DND-41 (cell line): ENCODE measurements around the gene CYP27B1.
"Not testable (repeated sequence)": the region's sequence is repeated elsewhere in the genome, so short reads cannot be mapped to it uniquely, and the experiment has no call there.

ENCODE experiments used
- ATAC-seq: fragments of 200-7000 bp; cut with Tn5 transposase; 3 replicates; pipeline ENCODE4 v1.9.1; 2021; ENCODE audit warnings: low read depth; ENCODE audit not compliant: insufficient read depth
- DNase-seq: peaks from one replicate; pipeline ENCODE4 v3.0.0-alpha.2; 2020
- H2AFZ ChIP-seq: 2 replicates; pipeline ENCODE4 v1.6.0; 2012; ENCODE audit warnings: low read depth, low read length
- H3K27ac ChIP-seq: 2 replicates; pipeline ENCODE4 v1.5.1; 2012; ENCODE audit warnings: low read length, inconsistent platforms
- H3K27me3 ChIP-seq: fragments of 200-600 bp; sonication (generic); 2 replicates; pipeline ENCODE4 v1.6.0; 2012; ENCODE audit warnings: low read length, mild to moderate bottlenecking, inconsistent platforms; ENCODE audit not compliant: insufficient read depth, poor library complexity
- H3K36me3 ChIP-seq: 2 replicates; pipeline ENCODE4 v1.5.1; 2012; ENCODE audit warnings: low read length, inconsistent platforms; ENCODE audit not compliant: insufficient read depth
- H3K4me1 ChIP-seq: 2 replicates; pipeline ENCODE4 v1.5.1; 2012; ENCODE audit warnings: mild to moderate bottlenecking, low read length; ENCODE audit not compliant: insufficient read depth
- H3K4me2 ChIP-seq: 2 replicates; pipeline ENCODE4 v1.6.0; 2012; ENCODE audit warnings: mild to moderate bottlenecking, moderate library complexity, low read length, inconsistent platforms; ENCODE audit not compliant: insufficient read depth
- H3K4me3 ChIP-seq, 2 experiments: fragments of 200-600 bp in 1 of 2; shearing (Covaris generic) in 1 of 2; 2 replicates each; pipeline ENCODE4 v1.5.1; 2012 to 2016; ENCODE audit warnings: inconsistent platforms in 2 of 2, low read length in 2 of 2, mild to moderate bottlenecking in 2 of 2, low read depth in 1 of 2, moderate library complexity in 1 of 2
- H3K79me2 ChIP-seq: 2 replicates; pipeline ENCODE4 v1.6.0; 2012; ENCODE audit warnings: low read length, inconsistent platforms; ENCODE audit not compliant: insufficient read depth
- H3K9ac ChIP-seq: 2 replicates; pipeline ENCODE4 v1.6.0; 2012; ENCODE audit warnings: low read depth, mild to moderate bottlenecking, inconsistent platforms, low read length, moderate library complexity
- H3K9me3 ChIP-seq: 2 replicates; pipeline ENCODE4 v1.5.1; 2012; ENCODE audit warnings: low read length, moderate library complexity, mild to moderate bottlenecking, inconsistent platforms; ENCODE audit not compliant: insufficient read depth, severe bottlenecking
- H4K20me1 ChIP-seq: 2 replicates; pipeline ENCODE4 v1.6.0; 2012; ENCODE audit warnings: low read length; ENCODE audit not compliant: insufficient read depth
- EZH2 ChIP-seq: IDR thresholded peaks from 3 replicates; pipeline ENCODE4 v1.6.1; 2012; ENCODE audit warnings: borderline replicate concordance, low read depth, mild to moderate bottlenecking, moderate library complexity, low read length, inconsistent platforms; ENCODE audit not compliant: severe bottlenecking
- TF ChIP-seq, protein P1 (sequence below): IDR thresholded peaks from 2 replicates; pipeline ENCODE4 v1.5.1; 2012; ENCODE audit warnings: borderline replicate concordance, low read length, moderate library complexity, mild to moderate bottlenecking; ENCODE audit not compliant: poor library complexity, severe bottlenecking; ENCODE audit errors: extremely low read depth

CYP27B1 gene

DNA sequence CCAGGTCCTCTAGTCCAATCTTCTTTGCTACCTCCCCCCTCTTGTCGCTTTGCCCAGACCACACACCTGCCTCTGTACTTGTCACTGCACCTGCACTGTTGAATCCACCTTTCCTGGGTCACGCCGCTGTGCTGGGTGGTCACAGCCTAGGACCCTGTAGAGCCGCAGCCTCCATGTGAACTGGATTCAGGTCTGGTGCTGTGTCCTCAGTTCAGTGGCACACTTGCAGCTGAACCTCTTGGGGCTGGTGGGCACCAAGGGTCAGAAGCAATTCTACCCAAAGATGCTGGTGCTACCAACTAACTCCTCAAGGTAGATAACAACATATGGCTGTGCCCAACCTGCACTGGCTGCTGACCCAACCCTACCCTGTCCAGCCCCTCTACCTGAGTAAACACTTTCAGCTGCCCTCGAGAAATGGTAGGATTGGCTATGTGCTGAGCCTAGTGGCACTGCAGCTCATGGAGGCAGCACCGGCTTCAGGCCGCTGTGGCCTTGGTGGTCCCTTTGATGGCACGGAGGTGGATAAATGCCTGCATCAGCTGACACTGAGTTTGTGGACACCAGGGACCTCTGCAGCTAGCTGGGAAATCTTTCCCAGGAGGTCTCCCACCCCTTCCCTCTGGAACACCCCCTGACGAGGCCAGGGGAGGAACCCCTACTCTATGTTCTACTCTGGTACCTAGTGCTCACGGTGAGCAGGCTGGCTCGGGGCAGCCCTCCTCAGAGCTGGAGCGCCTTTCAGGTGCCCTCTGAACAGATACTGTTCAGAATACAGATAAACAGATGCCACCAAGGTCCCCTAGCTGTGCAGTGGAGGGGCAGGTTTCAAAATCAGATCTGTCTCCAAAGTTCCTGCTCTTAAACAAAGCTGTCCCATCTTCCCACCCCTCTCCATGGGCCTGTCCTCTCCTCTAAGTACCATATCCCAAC lies 42.6 kb downstream of the CYP27B1 start:
- Histone ChIP-seq H3K79me2 (no peaks in the 10 kb centered on the region), H3K27ac (no peak overlapping the region), H3K4me3 (no peak overlapping the region), H4K20me1 (no peaks in the 10 kb centered on the region; the same call in 1 of the 2 replicates), H2AFZ (no peak overlapping the region), H3K9ac (no peak overlapping the region), H3K27me3 (no peaks in the 10 kb centered on the region), H3K36me3 (peaks cover 50% of the 10 kb centered on the region), H3K9me3 (no peaks in the 10 kb centered on the region), H3K4me1 (no peaks in the 10 kb centered on the region), H3K4me2 (no peak overlapping the region)
- TF ChIP-seq, protein P1, sequence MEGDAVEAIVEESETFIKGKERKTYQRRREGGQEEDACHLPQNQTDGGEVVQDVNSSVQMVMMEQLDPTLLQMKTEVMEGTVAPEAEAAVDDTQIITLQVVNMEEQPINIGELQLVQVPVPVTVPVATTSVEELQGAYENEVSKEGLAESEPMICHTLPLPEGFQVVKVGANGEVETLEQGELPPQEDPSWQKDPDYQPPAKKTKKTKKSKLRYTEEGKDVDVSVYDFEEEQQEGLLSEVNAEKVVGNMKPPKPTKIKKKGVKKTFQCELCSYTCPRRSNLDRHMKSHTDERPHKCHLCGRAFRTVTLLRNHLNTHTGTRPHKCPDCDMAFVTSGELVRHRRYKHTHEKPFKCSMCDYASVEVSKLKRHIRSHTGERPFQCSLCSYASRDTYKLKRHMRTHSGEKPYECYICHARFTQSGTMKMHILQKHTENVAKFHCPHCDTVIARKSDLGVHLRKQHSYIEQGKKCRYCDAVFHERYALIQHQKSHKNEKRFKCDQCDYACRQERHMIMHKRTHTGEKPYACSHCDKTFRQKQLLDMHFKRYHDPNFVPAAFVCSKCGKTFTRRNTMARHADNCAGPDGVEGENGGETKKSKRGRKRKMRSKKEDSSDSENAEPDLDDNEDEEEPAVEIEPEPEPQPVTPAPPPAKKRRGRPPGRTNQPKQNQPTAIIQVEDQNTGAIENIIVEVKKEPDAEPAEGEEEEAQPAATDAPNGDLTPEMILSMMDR, result no peak
- TF ChIP-seq EZH2, result no peak
- no peak for DNase-seq
- 0 out of 3 replicates have a peak, but pooled peaks have one; percentile 10 for ATAC-seq

DNA sequence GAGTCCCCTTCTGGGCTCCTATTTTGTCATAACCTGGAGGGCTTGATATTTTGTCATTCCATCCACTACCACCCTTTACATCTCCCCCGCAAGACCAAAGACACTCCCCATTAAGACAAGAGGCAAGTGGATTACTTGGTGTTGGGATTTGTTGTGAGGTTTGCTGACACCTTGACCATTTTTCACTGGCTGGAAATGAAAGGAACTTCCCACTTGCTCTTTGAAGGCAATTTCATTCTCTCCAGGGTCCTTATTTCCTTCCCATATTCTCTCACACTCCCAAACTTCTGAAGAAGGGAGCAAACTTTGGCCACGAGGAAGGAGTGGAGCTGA lies 43.3 kb downstream of the CYP27B1 start:
- Histone ChIP-seq H4K20me1 (no peaks in the 10 kb centered on the region; the same call in 1 of the 2 replicates), H3K4me2 (no peak overlapping the region), H3K4me3 (no peak overlapping the region), H3K79me2 (no peaks in the 10 kb centered on the region), H3K4me1 (no peaks in the 10 kb centered on the region), H2AFZ (no peak overlapping the region), H3K9me3 (no peaks in the 10 kb centered on the region), H3K9ac (no peak overlapping the region), H3K27ac (no peak overlapping the region), H3K36me3 (peaks cover 56% of the 10 kb centered on the region), H3K27me3 (no peaks in the 10 kb centered on the region)
- ATAC-seq (no peak), DNase-seq (no peak)
- no peak for TF ChIP-seq EZH2
- TF ChIP-seq, protein P1, result no peak

DNA sequence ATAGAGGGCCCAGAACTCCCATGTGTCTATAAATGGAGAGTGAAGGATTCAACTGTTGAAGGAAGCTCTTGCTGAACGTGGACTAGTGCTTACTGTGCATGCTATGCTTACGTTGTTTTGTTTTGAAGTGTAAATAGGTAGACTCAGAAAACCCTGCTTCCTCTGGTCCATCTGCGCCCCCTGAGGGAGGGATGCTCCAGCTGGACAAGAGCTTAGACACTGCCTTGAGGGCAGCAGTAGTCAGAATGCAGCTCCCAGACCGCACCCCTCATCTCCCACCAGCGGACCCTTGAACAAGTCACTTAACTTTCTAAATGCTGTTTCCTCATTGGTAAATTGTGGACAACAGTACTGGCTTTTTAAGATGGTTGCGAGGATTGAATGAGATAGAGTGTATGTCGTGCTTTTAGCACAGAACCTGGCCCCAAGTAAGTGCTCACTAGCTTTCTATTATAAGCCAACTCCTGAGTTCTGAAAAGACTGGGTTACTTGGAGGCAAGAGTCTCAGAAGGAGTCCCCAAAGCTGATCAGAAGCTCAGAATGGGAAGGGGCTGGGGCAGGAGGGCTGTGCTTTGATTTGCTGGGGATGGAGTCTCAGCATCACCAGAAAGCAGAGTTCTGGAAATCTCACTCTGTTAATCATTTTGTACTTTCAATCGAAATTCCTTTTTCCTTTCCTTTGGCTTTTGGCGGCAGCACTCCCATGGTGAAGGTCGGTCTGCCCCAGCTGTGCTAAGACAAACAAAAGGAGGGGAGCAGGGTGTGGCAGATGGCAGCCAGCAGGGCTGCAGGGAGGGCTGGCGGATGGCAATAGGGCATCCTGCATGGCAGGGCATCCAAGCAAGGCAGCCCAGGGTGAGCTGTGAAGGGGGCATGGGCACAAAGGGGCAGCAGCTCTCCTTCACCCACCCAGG lies 43.9 kb downstream of the CYP27B1 start:
- Histone ChIP-seq H3K27me3 (no peaks in the 10 kb centered on the region), H3K9ac (no peak overlapping the region), H4K20me1 (no peaks in the 10 kb centered on the region; the same call in 1 of the 2 replicates), H3K4me1 (no peaks in the 10 kb centered on the region), H3K36me3 (peaks cover 63% of the 10 kb centered on the region), H3K79me2 (no peaks in the 10 kb centered on the region), H2AFZ (no peak overlapping the region), H3K4me3 (no peak overlapping the region), H3K27ac (no peak overlapping the region), H3K4me2 (no peak overlapping the region), H3K9me3 (no peaks in the 10 kb centered on the region)
- TF ChIP-seq, protein P1, result no peak
- no peak for TF ChIP-seq EZH2
- DNase-seq (no peak), ATAC-seq (no peak)

DNA sequence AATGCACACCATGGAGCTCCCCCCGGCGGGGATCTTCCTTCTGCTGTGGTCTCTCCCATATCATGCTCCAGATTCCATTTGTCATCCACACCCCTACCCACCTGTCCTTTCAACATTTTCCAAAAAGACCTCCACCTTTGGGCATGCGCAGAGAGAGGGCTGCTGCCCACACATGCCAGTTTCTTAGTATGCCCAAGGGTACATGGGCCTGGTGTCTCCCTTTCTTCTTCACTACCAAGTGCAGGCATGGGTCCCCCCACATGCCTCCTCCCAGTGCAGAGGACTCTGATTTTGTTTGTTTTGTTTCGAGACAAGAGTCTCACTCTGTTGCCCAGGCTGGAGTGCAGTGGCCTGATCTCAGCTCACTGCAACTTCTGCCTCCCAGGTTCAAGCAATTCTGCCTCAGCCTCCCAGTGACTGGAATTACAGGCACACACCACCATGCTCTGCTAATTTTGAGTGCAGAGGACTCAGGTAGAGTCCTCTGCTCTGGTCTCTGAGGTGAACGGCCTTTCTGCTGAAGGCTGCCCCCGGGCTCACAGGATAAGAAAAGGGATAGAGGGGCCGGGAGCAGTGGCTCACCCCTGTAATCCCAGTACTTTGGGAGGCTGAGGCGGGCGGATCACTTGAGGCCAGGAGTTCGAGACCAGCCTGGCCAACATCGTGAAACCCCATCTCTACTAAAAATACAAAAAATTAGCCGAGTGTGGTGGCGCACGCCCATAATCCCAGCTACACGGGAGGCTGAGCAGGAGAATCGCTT lies 44.9 kb downstream of the CYP27B1 start:
- H3K4me1 ChIP-seq, H3K27me3 ChIP-seq, H3K79me2 ChIP-seq, DNase-seq, H3K9me3 ChIP-seq, H3K4me3 ChIP-seq, ATAC-seq, H2AFZ ChIP-seq, H3K9ac ChIP-seq, H4K20me1 ChIP-seq, H3K27ac ChIP-seq, H3K4me2 ChIP-seq: not testable (repeated sequence)
- H3K36me3 ChIP-seq, result peaks cover 59% of the 10 kb centered on the region
